Measurements from ENCODE around the gene APOLD1.

- TF ChIP-seq CTCF (IDR thresholded peaks at IDR 0.05; ENCODE audit: poor library complexity, severe bottlenecking) (no peak), SMC3 (conservative IDR thresholded peaks at IDR 0.05; ENCODE audit: poor library complexity) (no peak), EZH2 (IDR thresholded peaks at IDR 0.05; ENCODE audit: borderline replicate concordance, insufficient read depth, low read length, poor library complexity, severe bottlenecking) (no peak), EP300 (conservative IDR thresholded peaks at IDR 0.05; ENCODE audit: poor library complexity, severe bottlenecking) (no peak), POLR2AphosphoS5 (IDR thresholded peaks at IDR 0.05) (no peak), MXI1 (conservative IDR thresholded peaks at IDR 0.05; ENCODE audit: poor library complexity, severe bottlenecking) (no peak), REST (IDR thresholded peaks at IDR 0.05; ENCODE audit: borderline replicate concordance) (no peak), RAD21 (conservative IDR thresholded peaks at IDR 0.05) (no peak), TAF1 (IDR thresholded peaks at IDR 0.05; ENCODE audit: low read depth) (no peak)
Observed at GRCh38 chr12:12759234-12759915, 26.1 kb upstream of the APOLD1 start.

Measured in neural cell (in vitro differentiated cells).